ENCODE measurements around the gene TAF7. TPM values are rescaled to one million over a fixed set of nuclear protein-coding genes. Genes with fewer than 3 reads are reported as not detected.
"Not testable (repeated sequence)": the region's sequence is repeated elsewhere in the genome, so short reads cannot be mapped to it uniquely, and the experiment has no call there.

TAF7 gene
- total RNA-seq, 4 donors from 2014 or later, result 41.9 to 62.5 (median 50.3) TPM

DNA sequence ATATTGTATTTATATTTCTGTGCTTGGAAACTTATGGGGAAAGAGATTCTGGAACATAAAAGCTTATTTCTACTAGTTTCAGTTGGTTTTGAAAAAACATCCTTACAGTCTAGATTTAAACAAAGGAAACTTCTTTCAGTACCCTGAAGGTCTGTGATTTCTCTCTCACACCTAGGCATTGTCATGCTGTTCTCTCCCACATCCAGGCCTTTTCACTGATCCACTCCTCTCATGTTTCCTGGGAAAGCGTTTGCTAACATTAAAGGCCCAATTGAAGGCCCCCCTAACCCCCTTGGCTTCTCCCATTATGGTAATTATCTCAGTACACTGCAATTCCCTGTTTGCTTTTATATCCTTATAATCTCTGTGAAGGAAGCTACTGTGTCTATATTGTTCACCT is 22.2 kb upstream of the TAF7 start:
- in situ Hi-C loops (cut with MboI; ENCODE audit: low pct_ligation_motif_present in 1 of 4, low pct_unique_long_range_greater_than_20kb in 1 of 4, low sequenced_read_pairs in 3 of 4), result no loop called here
- intact Hi-C loops (cut with DNase I; ENCODE audit: low total_unique reads), result no loop called here
- no peak overlapping the region for H3K27ac ChIP-seq
- TF ChIP-seq, protein P1, sequence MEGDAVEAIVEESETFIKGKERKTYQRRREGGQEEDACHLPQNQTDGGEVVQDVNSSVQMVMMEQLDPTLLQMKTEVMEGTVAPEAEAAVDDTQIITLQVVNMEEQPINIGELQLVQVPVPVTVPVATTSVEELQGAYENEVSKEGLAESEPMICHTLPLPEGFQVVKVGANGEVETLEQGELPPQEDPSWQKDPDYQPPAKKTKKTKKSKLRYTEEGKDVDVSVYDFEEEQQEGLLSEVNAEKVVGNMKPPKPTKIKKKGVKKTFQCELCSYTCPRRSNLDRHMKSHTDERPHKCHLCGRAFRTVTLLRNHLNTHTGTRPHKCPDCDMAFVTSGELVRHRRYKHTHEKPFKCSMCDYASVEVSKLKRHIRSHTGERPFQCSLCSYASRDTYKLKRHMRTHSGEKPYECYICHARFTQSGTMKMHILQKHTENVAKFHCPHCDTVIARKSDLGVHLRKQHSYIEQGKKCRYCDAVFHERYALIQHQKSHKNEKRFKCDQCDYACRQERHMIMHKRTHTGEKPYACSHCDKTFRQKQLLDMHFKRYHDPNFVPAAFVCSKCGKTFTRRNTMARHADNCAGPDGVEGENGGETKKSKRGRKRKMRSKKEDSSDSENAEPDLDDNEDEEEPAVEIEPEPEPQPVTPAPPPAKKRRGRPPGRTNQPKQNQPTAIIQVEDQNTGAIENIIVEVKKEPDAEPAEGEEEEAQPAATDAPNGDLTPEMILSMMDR (IDR thresholded peaks at IDR 0.05), result no peak
- TF ChIP-seq POLR2AphosphoS5 (IDR thresholded peaks at IDR 0.05), result no peak
- no peak for TF ChIP-seq POLR2A (IDR thresholded peaks at IDR 0.05)
- H3K36me3 ChIP-seq, result no peaks in the 10 kb centered on the region
- H3K4me1 ChIP-seq, result no peaks in the 10 kb centered on the region
- peaks cover 24% of the 10 kb centered on the region for H3K27me3 ChIP-seq
- 10 to 45% methylated on average over 1 of the region's 1 CpG for WGBS, 2 donors (ENCODE audit: low coverage in 1 of 2)
- H3K9me3 ChIP-seq, result peaks cover 38 to 54% of the 10 kb centered on the region in 2 donors
- DNase-seq, result no peak
- H3K4me3 ChIP-seq, result no peak overlapping the region

DNA sequence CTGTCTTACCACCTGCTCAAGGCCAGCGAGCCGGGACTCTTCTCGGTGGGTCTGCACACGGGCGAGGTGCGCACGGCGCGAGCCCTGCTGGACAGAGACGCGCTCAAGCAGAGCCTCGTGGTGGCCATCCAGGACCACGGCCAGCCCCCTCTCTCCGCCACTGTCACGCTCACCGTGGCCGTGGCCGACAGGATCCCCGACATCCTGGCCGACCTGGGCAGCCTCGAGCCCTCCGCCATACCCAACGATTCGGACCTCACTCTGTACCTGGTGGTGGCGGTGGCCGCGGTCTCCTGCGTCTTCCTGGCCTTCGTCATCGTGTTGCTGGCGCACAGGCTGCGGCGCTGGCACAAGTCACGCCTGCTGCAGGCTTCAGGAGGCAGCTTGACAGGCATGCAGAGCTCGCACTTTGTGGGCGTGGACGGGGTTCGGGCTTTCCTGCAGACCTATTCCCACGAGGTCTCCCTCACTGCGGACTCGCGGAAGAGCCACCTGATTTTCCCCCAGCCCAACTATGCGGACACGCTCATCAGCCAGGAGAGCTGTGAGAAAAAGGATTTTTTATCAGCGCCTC is 20.3 kb upstream of the TAF7 start:
- H3K36me3 ChIP-seq; DNase-seq; H3K4me1 ChIP-seq; in situ Hi-C loops (cut with MboI; ENCODE audit: low pct_ligation_motif_present in 1 of 4, low pct_unique_long_range_greater_than_20kb in 1 of 4, low sequenced_read_pairs in 3 of 4); H3K4me3 ChIP-seq; intact Hi-C loops (cut with DNase I; ENCODE audit: low total_unique reads); H3K27ac ChIP-seq: not testable (repeated sequence)
- H3K9me3 ChIP-seq, result peaks cover 44 to 68% of the 10 kb centered on the region in 2 donors
- H3K27me3 ChIP-seq, result peaks cover 42% of the 10 kb centered on the region
- 82 to 91% methylated on average over 2 to 41 of the region's 45 CpGs for WGBS, 2 donors (ENCODE audit: low coverage in 1 of 2)

DNA sequence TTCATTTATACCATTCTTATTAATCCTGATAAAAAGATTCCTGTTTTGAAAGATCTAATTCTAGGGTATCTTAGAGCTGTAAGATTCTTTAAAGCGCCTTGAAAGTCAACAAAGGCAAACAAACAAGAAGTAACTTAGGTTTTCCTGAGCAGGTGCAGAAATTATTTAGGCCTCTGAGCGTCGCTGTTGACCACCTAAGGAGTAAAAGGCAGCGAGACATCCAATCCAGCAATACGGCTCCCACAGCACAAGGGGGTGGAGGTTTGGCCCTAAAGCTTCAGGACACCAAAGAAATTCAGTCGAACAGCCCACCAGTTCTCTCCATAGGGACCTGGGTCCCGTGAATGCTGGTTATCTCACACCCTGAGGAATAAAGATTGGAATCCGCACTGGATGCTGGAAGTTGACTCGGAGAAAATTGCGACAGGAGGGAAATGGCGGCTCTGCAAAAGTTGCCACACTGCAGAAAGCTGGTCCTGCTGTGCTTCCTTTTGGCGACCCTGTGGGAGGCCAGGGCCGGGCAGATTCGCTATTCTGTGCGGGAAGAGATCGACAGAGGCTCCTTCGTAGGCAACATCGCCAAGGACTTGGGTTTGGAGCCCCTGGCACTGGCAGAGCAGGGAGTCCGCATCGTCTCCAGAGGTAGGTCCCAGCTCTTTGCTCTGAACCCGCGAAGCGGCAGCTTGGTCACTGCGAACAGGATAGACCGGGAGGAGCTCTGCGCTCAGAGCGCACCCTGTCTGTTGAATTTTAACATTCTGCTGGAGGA is 18.1 kb upstream of the TAF7 start, which contains the start of gene PCDHGA2:
TSS of gene PCDHGA2 (plus strand) at position 223 of the 769 bp plus-strand sequence.
- Histone ChIP-seq H3K4me3 (peak within 1 kb of the TSS in 1 of 4 donors; percentile 19), H3K4me1 (no peaks in the 10 kb centered on the region), H3K27ac (no peak within 1 kb of the TSS), H3K27me3 (peaks cover 61% of the 10 kb centered on the region), H3K36me3 (peaks cover 0 to 3% (median 0%) of the 10 kb centered on the region in 4 donors), H3K9me3 (peaks cover 48 to 68% of the 10 kb centered on the region in 2 donors)
- DNase-seq, result no peak
- in situ Hi-C loops (cut with MboI; ENCODE audit: low pct_ligation_motif_present in 1 of 4, low pct_unique_long_range_greater_than_20kb in 1 of 4, low sequenced_read_pairs in 3 of 4), result no loop called here
- intact Hi-C loops (cut with DNase I; ENCODE audit: low total_unique reads), result no loop called here
- WGBS, 2 donors (ENCODE audit: low coverage in 1 of 2), result 7 to 37% methylated on average over 6 to 27 of the region's 27 CpGs
- TF ChIP-seq POLR2AphosphoS5 (IDR thresholded peaks at IDR 0.05) (no peak), POLR2A (IDR thresholded peaks at IDR 0.05) (no peak)

DNA sequence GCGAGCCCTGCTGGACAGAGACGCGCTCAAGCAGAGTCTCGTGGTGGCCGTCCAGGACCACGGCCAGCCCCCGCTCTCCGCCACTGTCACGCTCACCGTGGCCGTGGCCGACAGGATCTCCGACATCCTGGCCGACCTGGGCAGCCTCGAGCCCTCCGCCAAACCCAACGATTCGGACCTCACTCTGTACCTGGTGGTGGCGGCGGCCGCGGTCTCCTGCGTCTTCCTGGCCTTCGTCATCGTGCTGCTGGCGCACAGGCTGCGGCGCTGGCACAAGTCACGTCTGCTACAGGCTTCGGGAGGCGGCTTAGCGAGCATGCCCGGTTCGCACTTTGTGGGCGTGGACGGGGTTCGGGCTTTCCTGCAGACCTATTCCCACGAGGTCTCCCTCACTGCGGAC is 12.0 kb upstream of the TAF7 start:
- 74% methylated on average over 38 of the region's 39 CpGs; no CpG with 5 or more reads in 1 of the 2 donors for WGBS, 2 donors (ENCODE audit: low coverage in 1 of 2)
- peaks cover 51 to 77% of the 10 kb centered on the region in 2 donors for H3K9me3 ChIP-seq

DNA sequence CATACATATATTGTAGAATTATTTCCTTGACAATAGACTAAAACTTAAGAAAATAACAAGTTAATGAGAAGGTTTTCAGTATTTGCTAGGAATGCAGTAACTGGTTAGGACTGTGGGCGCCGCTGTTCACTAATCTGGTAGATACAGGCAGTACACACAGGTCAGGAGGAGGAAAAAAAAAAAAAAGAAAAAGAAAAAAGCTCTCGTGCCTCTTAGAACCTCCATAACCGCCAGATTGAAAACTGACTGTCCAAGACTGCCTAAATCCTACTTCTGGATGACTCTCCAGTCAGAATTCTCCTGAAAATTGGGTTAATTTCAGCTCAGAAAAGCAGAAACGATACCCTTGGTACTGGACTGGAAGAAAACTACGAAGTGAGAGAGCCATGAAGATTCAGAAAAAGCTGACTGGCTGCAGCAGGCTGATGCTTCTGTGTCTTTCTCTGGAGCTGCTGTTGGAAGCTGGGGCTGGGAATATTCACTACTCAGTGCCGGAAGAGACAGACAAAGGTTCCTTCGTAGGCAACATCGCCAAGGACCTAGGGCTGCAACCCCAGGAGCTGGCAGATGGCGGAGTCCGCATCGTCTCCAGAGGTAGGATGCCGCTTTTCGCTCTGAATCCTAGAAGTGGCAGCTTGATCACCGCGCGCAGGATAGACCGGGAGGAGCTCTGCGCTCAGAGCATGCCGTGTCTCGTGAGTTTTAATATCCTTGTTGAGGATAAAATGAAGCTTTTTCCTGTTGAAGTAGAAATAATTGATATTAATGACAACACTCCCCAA is 9.9 kb upstream of the TAF7 start, which contains the start of gene PCDHGA1:
TSS of gene PCDHGA1 (plus strand) at position 216 of the 782 bp plus-strand sequence.
- Histone ChIP-seq H3K4me1 (no peaks in the 10 kb centered on the region), H3K36me3 (peaks cover 0 to 3% (median 0%) of the 10 kb centered on the region in 4 donors), H3K4me3 (no peak within 1 kb of the TSS), H3K27me3 (peaks cover 49% of the 10 kb centered on the region), H3K9me3 (peaks cover 45 to 67% of the 10 kb centered on the region in 2 donors), H3K27ac (no peak within 1 kb of the TSS)
- no peak for DNase-seq
- 48 to 63% methylated on average over 14 to 21 of the region's 21 CpGs for WGBS, 2 donors (ENCODE audit: low coverage in 1 of 2)
- in situ Hi-C loops (cut with MboI; ENCODE audit: low pct_ligation_motif_present in 1 of 4, low pct_unique_long_range_greater_than_20kb in 1 of 4, low sequenced_read_pairs in 3 of 4) (no loop called here), intact Hi-C loops (cut with DNase I; ENCODE audit: low total_unique reads) (no loop called here)
- TF ChIP-seq POLR2A (IDR thresholded peaks at IDR 0.05) (no peak), EP300 (IDR thresholded peaks at IDR 0.05; ENCODE audit: low read depth) (no peak), POLR2AphosphoS5 (IDR thresholded peaks at IDR 0.05) (no peak)
- TF ChIP-seq, protein P1 (IDR thresholded peaks at IDR 0.05), result peak in 1 of 5 experiments; percentile 14

More for the DNA sequence above, 12.0 kb upstream of the TAF7 start:
- in situ Hi-C loops (cut with MboI; ENCODE audit: low pct_ligation_motif_present in 1 of 4, low pct_unique_long_range_greater_than_20kb in 1 of 4, low sequenced_read_pairs in 3 of 4); H3K27ac ChIP-seq; H3K4me1 ChIP-seq; H3K4me3 ChIP-seq; DNase-seq; H3K36me3 ChIP-seq; intact Hi-C loops (cut with DNase I; ENCODE audit: low total_unique reads): not testable (repeated sequence)
- peaks cover 69% of the 10 kb centered on the region for H3K27me3 ChIP-seq
